Stimulated activated naive CD4-positive, alpha-beta T cell (primary cell): ENCODE results near the gene SKIC2.
"Not testable (repeated sequence)": the region's sequence is repeated elsewhere in the genome, so short reads cannot be mapped to it uniquely, and the experiment has no call there.

Source experiments
- DNase-seq, 6 experiments: peaks; one replicate each; lab custom pipeline; 2025; lab: John Stamatoyannopoulos, UW

SKIC2 gene

GRCh38 chr6:32004864-32005537 is 46.0 kb downstream of the SKIC2 start:
- peak in 1 of 6 experiments; percentile 33 for DNase-seq

GRCh38 chr6:32005538-32005880 is 46.5 kb downstream of the SKIC2 start:
- DNase-seq: not testable (repeated sequence)

- DNase-seq: not testable (repeated sequence)
Observed at GRCh38 chr6:32005991-32006529, 47.1 kb downstream of the SKIC2 start.

- not testable (repeated sequence) for DNase-seq
Observed at GRCh38 chr6:32007086-32007485, 48.1 kb downstream of the SKIC2 start.

GRCh38 chr6:32008037-32008436 is 49.1 kb downstream of the SKIC2 start:
- DNase-seq: not testable (repeated sequence)

- not testable (repeated sequence) for DNase-seq
Observed at GRCh38 chr6:32008616-32009015, 49.6 kb downstream of the SKIC2 start.

GRCh38 chr6:32009537-32009936 is 50.6 kb downstream of the SKIC2 start:
- not testable (repeated sequence) for DNase-seq

- DNase-seq: not testable (repeated sequence)
Observed at GRCh38 chr6:32010856-32011530, 52.0 kb downstream of the SKIC2 start.

- not testable (repeated sequence) for DNase-seq
Observed at GRCh38 chr6:32012941-32013617, 54.1 kb downstream of the SKIC2 start.

GRCh38 chr6:32013738-32014137 is 54.8 kb downstream of the SKIC2 start:
- not testable (repeated sequence) for DNase-seq

- not testable (repeated sequence) for DNase-seq
Observed at GRCh38 chr6:32014547-32014946, 55.6 kb downstream of the SKIC2 start, which contains the start of gene C4B. TSS of gene C4B (plus strand) at chr6:32014795. CDS start at chr6:32014846, 51 bp downstream.
